Smooth muscle cell of the brain vasculature (primary cell): Measurements from ENCODE around the gene MAB21L2.

Source experiments
- DNase-seq: peaks from one replicate; pipeline ENCODE4 v3.0.0-alpha.2; 2012; ENCODE audit warnings: low read depth, low spot score

The MAB21L2 gene

DNA sequence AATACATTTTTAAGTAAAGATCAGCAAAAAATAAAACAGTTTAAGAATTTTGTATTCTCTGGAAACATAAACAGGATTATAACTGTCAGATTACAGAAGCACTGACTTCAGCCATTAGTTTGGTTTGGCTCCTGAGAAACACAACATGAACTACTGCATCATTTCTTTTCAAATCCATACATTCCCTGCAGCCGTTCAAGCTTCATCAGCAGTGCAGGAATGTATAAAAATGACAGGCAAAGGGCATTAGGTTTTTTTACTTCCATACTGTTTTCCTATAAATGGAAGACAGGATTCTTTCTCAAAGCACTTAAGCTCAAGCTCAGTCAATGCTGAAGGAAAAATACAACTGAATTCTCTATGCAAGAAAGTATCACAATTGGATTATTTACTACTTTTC is 4.2 kb upstream of the MAB21L2 start:
- no peak for DNase-seq

DNA sequence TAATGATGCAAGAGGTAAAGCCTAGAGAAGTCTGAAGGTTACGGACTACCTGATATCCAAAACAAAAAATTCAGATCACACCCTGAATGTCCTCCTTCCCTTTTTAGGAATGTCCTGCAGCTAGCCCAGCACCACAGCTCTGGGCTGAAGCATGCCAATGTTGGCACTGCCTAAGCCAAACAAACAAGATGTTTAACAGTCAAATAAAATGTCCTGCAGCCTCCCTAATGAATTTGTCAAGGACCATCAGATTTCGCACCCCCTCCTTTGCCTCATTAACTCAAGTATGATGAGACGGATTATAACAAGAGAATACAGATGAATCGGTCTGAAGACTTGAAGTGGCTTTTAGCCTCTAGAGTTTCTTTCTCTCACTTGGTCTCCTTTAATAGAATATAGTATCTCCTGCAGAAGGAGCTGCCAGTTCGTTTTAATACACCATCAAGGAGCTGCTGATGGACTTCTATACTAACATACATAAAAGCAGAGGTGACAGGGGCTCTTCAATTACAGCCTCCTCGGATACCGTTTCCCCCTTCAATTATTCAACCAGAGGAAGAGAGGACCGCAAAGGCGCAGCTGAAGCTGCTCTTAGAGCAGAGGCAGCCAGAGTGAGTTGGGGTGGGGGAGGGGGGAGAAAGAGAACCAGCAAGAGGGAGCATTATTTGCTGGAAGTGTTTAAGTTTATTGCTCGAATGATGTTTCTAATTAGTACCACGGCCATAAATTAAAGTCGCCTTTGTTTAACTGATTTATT is 3.0 kb upstream of the MAB21L2 start:
- no peak for DNase-seq

DNA sequence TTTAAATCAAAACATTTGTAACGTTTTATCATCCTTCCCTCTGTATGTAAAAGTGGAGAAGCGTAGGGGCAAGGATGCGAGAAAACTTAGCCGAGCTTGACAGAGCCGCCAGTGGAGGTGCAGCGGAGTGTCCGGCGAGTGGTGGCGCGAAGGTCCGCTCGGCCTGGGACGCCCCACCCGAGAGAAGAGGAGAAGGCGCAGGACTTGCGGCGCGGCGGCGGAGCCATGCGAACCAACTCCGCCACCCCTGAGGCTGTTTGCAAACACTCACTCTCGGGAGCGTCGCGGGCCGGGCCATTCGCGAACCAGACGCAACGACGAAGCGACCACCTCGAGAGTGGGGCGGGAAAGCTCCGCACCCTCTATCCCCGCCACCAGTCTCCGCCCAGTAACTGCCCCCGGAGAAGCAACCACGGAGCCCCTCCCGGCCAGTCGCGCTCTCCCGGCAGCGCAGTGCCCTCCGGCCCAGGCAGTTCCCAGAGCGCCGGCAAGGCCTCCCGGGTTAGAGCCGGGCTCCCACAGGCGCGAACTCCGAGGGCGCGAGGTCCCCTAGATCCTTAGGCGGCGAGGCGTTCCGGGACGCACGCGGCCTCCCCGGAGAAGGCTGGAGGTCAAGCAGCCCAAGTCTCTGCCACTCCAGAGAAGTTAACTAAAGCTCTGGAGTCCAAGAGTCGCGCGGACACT is 2.3 kb upstream of the MAB21L2 start:
- no peak for DNase-seq

DNA sequence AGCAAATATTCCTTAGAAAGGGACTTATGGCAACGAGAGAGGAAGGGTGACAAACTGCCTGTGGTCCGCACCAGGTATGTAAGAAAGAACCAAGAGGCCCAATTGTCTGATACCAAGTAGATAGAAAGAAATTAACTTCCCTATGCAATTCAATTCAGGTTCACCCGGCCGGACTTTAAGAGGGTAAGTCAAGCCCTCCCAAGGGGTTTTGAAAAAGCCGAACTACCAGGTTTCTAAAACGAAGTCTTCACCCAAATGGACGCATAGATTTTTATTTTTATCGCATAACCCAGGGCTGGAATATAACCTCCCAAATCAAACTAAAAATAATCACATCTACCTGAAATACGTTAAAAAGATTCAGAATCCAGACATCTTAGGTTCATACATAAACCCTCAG is 1.6 kb upstream of the MAB21L2 start:
- no peak for DNase-seq

DNA sequence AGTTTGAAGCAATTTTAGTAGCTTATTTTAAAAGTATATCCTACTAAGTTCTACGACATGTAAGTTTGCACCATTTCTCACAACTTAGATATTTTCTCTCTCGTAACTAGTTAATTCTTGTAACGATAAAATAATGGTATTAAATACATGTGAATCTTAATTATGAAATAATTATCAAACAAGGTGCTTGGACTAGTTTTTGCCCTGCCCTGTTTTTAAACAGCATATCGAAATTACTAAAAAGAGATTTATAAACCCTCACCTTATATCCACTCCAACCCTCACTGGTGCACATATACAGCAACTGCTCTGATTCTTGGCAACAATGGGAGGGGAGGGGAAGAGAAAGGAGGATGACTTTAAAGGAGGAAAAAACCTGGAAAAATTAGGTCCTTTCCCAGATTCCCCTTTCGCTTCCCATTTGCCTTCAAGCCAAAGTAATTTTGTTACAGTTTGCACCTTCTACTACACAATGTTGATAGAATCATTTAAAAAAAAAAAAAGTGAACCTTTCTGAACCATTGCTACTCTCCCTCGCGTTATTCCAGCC is 820 bp upstream of the MAB21L2 start:
- no peak for DNase-seq

DNA sequence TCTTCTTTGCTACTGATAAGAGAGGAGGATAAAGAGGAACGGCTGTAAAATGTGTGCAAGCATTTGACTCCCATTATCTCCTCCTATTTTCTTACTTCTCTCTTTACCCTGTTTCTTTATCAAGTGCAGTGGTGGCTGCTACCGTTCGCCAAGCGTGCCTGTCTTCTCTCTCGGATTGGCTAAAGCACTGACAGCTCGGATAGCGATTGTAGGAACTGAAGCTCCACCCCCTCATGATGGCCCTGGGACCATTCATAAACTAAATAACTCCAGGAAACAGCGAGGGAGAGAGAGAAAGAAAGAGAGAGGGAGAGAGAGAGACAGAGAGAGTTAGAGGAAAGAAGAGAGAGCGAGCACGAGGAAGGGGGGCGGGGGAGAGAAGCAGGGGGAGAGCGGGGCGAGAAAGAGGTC is 305 bp upstream of the MAB21L2 start:
- DNase-seq, result no peak

DNA sequence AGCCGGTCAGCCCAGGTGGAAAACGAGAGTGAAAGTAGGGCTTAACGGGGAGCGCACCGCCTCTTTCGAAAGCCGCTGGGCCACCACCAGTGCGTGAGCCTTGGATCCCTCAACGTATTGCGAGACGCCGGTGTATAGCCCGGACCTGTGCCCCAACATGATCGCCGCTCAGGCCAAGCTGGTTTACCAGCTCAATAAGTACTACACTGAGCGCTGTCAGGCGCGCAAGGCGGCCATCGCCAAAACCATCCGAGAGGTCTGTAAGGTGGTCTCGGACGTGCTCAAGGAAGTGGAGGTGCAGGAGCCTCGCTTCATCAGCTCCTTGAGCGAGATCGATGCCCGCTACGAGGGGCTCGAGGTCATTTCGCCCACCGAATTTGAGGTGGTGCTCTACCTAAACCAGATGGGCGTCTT is 929 bp downstream of the MAB21L2 start:
- DNase-seq, result no peak

DNA sequence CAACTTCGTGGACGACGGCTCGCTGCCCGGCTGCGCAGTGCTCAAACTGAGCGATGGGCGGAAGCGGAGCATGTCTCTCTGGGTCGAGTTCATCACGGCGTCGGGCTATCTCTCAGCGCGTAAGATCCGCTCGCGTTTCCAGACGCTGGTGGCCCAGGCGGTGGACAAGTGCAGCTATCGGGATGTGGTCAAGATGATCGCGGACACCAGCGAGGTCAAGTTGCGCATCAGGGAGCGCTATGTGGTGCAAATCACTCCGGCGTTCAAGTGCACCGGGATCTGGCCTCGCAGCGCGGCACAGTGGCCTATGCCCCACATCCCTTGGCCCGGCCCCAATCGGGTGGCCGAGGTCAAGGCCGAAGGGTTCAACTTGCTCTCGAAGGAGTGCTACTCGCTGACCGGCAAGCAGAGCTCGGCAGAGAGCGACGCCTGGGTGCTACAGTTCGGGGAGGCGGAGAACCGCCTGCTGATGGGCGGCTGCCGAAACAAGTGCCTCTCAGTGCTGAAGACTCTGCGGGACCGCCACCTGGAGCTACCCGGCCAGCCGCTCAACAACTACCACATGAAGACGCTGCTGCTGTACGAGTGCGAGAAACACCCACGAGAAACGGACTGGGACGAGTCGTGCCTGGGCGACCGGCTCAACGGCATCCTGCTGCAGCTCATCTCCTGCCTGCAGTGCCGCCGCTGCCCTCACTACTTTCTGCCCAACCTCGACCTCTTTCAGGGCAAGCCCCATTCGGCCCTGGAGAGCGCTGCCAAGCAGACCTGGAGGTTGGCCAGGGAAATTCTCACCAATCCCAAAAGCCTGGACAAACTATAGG is 1.5 kb downstream of the MAB21L2 start:
- DNase-seq, result no peak

DNA sequence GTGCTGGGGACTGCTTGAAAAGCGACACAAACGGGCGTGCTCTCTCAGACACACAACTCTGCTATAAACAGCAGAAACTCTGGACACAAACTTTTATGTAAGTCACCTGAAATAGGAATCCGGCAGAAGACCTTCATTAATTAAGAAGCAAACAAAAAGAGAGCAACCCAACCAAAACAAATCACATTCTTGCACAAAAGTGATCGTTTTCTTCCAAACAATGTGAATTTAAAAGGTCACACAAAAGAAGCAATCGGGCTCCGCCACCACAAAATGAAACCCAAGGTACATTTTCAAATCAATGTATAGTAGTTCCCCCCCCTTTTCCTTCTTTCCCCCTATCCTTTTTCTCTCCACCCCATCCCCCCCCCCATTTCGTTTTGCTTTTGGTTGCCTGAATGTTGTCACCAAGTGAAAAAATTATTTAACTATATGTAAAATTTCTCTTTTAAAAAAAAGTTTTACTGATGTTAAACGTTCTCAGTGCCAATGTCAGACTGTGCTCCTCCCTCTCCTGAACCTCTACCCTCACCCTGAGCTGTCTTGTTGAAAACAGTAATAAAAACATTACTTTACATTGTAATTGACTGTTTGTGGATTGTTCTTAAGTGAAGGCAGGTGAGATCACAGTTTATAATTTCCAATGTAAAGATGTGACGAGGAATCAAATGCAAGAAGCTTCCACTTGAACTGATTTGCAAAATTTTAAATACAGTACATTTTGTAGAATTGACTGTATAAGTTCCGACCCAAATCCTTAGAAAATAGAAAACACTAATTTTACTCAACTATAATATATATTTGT is 2.4 kb downstream of the MAB21L2 start:
- DNase-seq, result no peak

DNA sequence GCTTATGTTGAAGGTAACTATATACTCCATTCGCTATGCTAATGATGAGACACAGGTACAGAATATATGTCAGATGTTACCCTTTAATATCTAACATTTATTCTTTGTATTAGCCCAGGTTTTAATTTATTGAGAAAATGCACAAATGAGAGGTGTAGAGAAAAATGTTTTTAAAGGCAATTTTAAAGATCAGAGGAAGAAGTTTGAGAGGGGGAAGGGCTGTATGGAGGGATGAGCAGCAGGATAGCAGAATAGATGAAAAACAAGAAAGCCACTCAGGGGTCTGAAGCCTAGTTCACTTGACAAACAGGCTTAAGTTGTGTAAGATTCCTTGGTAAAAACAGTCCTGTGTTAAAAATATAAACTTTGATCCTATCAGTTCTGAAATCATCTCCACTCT is 3.7 kb downstream of the MAB21L2 start:
- no peak for DNase-seq

DNA sequence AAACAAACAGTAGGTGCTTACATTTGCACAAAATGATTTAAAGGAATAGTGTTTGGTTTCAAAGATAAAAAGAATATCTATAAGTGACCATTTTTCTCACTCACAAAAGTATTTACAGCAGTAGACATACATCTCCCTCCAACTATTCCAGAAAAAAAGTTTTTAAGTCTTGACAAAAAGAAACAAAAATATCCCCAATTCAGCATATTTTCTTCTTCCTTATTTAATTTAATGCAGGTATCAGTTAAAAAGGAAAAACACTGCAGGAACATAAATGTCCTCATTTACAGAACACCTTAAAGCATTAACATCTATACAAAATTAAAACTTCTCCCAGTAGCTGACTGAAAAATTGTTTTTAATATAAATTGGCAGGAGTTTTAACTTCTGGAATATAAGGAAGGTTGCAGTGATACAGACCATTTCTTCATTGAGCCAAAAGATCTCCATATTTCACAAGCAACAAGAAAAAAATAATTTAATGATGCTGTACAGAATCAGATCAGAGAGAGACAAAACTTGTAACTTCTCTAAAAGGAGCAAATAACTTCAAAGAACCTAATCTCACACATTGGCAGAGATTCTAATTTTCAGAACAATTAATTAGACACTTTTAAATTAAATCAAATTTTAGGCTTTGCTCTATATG is 4.3 kb downstream of the MAB21L2 start:
- DNase-seq, result no peak

DNA sequence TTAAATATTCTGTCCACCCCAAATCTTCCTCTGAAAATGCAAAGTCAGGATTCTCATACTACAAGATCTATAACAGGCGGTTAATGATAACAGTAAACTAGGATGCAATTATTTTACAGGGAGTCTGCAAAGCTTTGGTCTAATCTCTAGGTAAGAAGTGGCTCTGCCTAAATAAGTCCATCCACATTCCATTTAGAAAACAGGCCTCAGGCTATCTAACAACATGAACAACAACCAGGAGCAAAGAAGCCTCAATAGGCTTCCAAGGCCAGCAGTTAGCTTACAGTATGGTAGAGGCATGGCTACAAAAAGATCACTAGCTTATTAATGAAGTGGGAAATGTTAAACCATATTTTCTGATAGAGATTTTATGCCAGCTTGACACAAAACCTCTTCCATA is 6.4 kb downstream of the MAB21L2 start:
- DNase-seq, result no peak

DNA sequence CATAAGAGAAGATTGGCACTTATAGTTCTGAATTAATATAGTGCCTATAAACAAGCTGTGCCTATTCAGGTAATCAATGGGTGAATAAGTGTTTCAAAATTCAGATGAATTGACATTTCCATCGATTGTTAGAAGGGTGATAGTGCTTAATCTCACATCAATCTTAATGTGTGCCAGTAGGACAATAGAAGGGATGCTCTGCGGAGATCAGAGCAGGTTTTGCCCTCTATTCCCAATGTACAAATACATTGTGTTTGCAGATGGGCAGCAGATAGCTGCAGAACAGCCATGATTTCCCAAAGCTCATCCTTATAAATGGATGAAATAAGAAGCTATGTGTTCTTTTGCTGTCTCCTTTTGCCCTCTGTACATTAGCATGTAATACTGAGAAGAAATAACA is 7.2 kb downstream of the MAB21L2 start:
- no peak for DNase-seq

DNA sequence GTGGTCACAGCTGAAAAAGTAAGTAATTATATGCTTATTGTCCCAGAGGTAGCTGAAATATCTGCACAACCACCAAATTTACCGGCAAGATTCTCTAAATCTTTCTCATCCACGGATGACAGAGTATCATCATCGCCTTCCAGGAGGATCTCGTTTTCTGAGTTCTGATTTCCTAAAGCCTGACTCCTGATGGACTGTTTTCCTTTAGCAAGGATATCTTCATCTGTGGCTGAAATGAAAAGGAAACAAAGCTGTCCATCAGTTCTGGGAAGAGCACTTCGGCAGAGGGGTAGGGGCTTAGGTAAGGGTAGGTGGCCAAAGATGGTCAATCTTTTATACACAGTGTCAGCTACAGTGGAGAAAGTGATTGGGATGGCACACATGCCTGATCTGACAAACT is 8.7 kb downstream of the MAB21L2 start:
- DNase-seq, result no peak

DNA sequence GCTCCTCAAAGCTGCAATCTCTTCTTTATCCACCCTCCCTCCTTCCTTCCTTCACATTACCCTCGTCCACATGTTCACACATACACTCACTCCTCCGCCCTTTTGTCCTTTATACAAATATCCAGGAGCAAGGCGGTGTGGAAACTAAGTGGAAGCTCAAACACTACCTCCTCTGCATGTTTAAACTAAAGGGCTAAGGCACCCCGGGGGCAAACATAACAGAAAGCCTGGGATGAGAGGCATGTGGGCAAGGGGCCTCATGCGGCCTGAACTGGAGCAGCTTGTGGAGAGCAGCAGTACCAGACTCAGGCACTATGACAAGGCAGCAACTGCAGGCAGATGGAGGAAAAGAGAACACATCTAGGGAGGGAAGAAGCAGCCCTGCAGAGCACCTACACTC is 9.5 kb downstream of the MAB21L2 start:
- no peak for DNase-seq

DNA sequence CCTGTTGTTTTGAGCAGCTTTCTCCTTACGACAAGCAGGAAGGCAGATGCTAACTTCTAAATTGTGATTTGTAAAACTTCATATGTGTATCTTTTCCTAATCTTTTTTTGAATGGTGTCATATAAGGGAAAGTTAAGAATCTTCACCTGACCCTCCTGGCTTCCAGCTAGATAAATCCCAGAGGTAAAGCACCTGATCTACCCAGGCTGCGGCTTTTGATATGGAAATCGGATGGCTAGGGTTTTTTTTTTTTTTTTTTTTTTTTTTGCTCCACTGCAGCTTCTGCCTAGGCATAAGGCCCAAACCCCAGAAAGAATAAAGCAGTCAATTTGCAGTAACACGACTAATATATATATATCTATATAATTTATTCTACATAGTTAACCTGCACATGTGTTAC is 10.0 kb downstream of the MAB21L2 start:
- no peak for DNase-seq

DNA sequence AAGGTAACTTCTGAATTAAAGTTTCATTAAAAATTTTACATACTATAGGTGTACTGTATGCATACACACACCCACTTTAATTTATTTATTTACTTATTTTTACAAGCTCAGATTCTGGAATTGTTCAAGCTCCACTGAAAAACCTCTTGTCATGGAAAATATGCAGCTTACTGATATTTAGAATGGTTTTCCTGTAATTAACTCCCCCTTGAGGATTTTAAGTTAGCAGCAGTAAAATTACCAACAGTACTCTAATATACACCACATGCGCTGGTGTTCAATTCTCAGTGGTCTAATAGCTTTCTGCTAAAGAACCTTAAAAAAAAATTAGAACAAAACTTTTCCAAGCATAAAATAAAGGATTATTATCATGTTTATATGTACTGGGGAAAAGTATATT is 12.0 kb downstream of the MAB21L2 start:
- DNase-seq, result no peak

DNA sequence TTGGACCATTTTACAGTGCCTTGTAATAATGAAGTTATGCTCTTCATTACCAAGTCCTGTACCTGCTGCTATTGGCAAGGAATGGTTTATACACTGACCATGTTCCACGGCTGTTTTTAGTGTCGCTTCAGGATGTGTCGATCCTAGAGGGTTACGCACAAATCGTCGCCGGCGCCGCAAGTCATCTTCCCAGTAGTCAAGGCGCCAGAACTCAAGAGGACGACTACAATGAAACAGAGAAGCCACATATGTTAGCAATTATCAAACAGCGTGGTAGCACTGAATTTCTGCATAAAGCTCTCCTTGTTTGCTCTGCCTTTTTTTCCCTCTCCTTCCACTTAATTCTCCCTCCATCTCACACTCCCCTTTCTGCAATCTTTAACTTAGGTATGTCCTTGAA is 17.0 kb downstream of the MAB21L2 start:
- no peak for DNase-seq

DNA sequence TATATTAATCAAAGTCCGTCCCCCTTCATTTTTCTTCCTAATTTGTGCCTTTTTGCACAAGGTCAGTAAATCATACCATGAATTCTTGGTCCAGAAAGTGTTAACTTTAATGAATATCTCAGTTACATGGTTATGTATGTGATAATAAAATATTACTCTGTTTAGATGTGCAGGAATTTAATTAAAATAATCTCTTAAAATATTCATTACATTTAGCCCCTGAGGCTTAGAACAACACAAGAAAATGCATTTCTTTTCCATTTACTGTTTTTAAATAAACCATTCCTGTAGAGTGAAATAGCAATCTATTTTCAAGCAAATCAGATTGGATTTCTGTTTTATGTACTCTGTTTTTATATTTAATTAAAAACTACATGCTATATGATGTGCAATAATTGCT is 17.6 kb downstream of the MAB21L2 start:
- DNase-seq, result no peak

DNA sequence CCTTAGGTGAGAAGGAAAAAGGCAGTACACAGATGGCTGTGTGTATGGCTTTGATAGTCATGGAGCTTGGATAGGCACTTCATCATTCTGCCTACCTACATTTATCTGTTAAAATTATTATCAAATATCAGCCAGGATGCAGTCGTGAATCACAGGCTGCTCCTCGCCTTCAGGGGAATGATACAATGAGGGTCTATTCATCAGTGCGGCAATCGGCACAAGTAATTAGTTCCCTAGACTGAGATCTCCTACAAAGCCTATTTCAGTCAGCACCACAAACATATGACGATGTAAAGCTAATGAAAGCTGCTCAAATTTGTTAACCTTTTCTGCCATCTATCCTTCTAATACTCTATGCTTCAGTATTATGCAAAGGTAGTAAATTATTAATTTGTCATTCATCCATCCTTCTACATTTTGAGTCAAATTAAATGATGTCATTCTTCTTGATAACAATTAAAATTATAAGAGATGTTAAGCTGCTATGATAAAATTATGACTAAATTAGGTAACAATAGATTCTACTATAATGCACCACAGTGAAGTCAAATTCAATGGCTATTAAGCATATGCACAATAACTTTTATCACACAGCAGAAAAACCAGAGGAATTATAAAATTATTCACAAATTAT is 19.0 kb downstream of the MAB21L2 start:
- no peak for DNase-seq

DNA sequence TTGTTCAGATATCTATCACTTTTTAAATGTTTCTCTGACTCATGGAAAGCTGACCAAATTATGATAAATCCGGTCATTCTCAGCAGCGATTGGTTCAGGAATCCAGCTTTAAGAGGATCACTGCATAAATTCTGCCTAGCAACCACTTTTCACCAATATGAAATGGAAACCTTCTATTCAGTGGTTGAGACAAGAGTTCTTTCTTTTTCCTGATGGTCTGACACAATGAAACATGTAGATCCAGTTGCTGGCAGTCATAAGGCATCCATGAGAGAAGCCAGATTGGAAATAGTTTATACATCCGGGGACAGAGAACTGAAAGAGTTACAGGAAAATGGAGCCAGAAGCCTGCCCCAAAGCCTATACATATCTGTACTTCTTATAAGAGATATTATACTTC is 27.2 kb downstream of the MAB21L2 start:
- no peak for DNase-seq
